Measurements from ENCODE around the gene ATP6AP2. TPM values are rescaled to one million over a fixed set of nuclear protein-coding genes. Genes with fewer than 3 reads are reported as not detected.

ATP6AP2 gene
- total RNA-seq, 1 experiment from 2014 or later = 77.6 TPM

DNA sequence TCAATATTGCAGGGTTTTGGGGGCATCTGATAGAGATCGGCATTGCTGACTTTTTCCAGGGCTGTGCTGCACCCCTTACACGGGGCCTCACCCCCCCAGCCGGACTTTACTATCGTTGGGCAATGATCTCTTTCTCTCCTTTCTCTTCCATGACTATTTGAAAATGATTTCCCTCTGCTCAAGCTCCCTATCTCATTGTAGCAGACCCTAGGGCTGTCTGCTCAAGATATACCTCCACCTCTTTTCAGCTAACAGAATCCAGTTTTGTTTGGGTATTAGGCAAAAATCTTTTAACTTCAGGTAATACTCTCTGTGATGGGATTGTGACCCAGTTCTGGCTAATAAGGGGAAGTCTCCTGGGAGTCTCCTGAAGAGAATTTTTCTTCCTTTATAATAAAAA lies 43.5 kb upstream of the ATP6AP2 start:
- Histone ChIP-seq H3F3A (ENCODE audit: low read length, unreplicated experiment) (no peaks in the 10 kb centered on the region), H3K4me3 (ENCODE audit: low read length) (no peak overlapping the region), H3K9me2 (replicated peaks; ENCODE audit: low read length) (no peaks in the 10 kb centered on the region), H3K9me3 (ENCODE audit: low read length) (no peaks in the 10 kb centered on the region), H3K4me1 (ENCODE audit: insufficient read depth, low read length) (no peaks in the 10 kb centered on the region), H3K4me2 (ENCODE audit: low read length) (no peak overlapping the region), H3K27ac (ENCODE audit: low read length) (no peak overlapping the region), H3K79me2 (ENCODE audit: low read length) (no peaks in the 10 kb centered on the region), H3K27me3 (ENCODE audit: low read length) (peaks cover 34% of the 10 kb centered on the region), H3K36me3 (ENCODE audit: low read depth, low read length) (no peaks in the 10 kb centered on the region), H3K9ac (ENCODE audit: low read length) (no peak overlapping the region), H2AFZ (ENCODE audit: low read length) (no peak overlapping the region), H4K20me1 (ENCODE audit: low read length) (no peaks in the 10 kb centered on the region)
- TF ChIP-seq, protein P1, sequence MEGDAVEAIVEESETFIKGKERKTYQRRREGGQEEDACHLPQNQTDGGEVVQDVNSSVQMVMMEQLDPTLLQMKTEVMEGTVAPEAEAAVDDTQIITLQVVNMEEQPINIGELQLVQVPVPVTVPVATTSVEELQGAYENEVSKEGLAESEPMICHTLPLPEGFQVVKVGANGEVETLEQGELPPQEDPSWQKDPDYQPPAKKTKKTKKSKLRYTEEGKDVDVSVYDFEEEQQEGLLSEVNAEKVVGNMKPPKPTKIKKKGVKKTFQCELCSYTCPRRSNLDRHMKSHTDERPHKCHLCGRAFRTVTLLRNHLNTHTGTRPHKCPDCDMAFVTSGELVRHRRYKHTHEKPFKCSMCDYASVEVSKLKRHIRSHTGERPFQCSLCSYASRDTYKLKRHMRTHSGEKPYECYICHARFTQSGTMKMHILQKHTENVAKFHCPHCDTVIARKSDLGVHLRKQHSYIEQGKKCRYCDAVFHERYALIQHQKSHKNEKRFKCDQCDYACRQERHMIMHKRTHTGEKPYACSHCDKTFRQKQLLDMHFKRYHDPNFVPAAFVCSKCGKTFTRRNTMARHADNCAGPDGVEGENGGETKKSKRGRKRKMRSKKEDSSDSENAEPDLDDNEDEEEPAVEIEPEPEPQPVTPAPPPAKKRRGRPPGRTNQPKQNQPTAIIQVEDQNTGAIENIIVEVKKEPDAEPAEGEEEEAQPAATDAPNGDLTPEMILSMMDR (conservative IDR thresholded peaks at IDR 0.05; ENCODE audit: low read depth, low read length) = no peak
- TF ChIP-seq EZH2 (IDR thresholded peaks at IDR 0.05; ENCODE audit: low read length, unreplicated experiment) (no peak), EZH2phosphoT487 (IDR thresholded peaks at IDR 0.05; ENCODE audit: borderline replicate concordance, low read length) (no peak)
- BruUV-seq (replicated peaks) = no TSS peak
- ChIA-PET POLR2A (ENCODE audit: unreplicated experiment) (no interaction called here), CTCF (no interaction called here)
- ATAC-seq (no peak), DNase-seq (no peak)
- intact Hi-C loops (cut with micrococcal nuclease) = no loop called here

DNA sequence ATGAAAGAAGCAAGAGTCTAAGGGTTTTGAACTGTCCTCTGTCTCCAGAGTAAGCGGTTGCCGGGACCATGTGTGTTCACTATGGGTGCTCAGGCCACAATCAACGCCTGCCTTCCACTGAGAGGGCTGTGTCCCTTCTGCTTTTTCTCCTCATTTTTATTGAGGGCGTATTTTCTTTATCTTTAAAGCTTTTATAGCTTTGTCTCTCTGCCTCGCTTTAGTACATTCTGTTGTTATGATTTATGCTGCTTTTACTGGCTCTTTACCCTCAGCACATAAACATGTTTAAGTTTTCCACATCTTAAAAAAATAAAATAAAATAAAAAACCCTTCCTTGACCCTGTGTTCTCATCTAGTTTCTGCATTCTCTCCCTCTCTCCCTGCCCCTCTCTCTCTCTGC lies 42.4 kb upstream of the ATP6AP2 start:
- no peaks in the 10 kb centered on the region for H3K9me2 ChIP-seq (replicated peaks; ENCODE audit: low read length)
- H3K79me2 ChIP-seq (ENCODE audit: low read length) = no peaks in the 10 kb centered on the region
- DNase-seq (no peak), ATAC-seq (no peak)
- no peaks in the 10 kb centered on the region for H4K20me1 ChIP-seq (ENCODE audit: low read length)
- peaks cover 30% of the 10 kb centered on the region for H3K27me3 ChIP-seq (ENCODE audit: low read length)
- H3K9me3 ChIP-seq (ENCODE audit: low read length) = no peaks in the 10 kb centered on the region
- no peaks in the 10 kb centered on the region for H3F3A ChIP-seq (ENCODE audit: low read length, unreplicated experiment)
- CTCF ChIA-PET = no interaction called here
- TF ChIP-seq EZH2 (IDR thresholded peaks at IDR 0.05; ENCODE audit: low read length, unreplicated experiment) (no peak), EZH2phosphoT487 (IDR thresholded peaks at IDR 0.05; ENCODE audit: borderline replicate concordance, low read length) (no peak)
- TF ChIP-seq, protein P1 (conservative IDR thresholded peaks at IDR 0.05; ENCODE audit: low read depth, low read length) = no peak
- no TSS peak for BruUV-seq (replicated peaks)
- intact Hi-C loops (cut with micrococcal nuclease) = no loop called here
- no peak overlapping the region for H3K27ac ChIP-seq (ENCODE audit: low read length)
- POLR2A ChIA-PET (ENCODE audit: unreplicated experiment) = no interaction called here
- no peaks in the 10 kb centered on the region for H3K36me3 ChIP-seq (ENCODE audit: low read depth, low read length)
- H3K9ac ChIP-seq (ENCODE audit: low read length) = no peak overlapping the region
- H3K4me1 ChIP-seq (ENCODE audit: insufficient read depth, low read length) = no peaks in the 10 kb centered on the region
- H3K4me3 ChIP-seq (ENCODE audit: low read length) = no peak overlapping the region
- H3K4me2 ChIP-seq (ENCODE audit: low read length) = no peak overlapping the region
- H2AFZ ChIP-seq (ENCODE audit: low read length) = no peak overlapping the region

DNA sequence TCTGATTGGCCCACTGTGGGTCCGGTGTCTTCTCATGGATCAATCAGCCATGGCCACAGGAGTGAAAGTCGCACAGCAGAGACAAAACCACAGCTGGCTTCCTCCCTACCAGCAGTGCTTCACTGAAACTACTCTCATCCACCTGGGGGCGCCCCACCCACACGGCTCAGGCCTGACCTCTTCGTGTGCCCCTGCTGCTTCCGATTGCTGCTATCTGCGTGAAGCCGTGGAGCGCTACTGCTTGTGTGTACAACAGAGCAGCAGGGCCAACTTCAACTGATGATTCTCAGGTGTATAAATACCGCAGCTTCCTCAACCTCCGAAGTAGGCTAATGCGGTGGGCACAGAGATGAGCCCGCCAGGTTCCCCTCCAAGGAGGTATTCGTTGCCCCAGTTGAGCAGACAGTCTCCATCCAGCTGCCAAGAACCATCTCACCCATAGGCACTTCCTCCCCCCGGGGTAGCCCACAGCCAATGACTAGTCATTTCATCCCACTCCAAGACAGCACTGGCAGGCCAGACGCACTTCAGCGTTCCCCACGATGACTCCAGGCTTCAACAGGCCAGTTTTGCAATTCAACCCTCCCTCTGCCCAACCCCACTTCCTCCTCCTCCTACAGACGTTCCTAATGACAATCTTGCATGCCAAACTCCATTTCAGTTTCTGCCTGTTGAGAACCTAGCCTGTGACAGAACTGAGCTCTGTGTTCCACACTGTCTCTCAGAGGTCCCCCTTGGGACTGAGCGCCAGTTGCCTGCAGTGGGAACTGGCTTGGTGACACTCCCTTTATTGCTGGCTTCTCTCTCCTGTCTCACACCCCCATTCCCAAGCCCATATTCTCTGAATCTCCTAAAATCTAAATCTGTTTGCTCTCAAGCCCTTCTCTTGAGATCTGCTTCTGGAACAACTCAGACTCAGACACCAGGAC lies 41.3 kb upstream of the ATP6AP2 start:
- intact Hi-C loops (cut with micrococcal nuclease) = no loop called here
- H3K27me3 ChIP-seq (ENCODE audit: low read length) = peaks cover 30% of the 10 kb centered on the region
- H4K20me1 ChIP-seq (ENCODE audit: low read length) = no peaks in the 10 kb centered on the region
- no peaks in the 10 kb centered on the region for H3K79me2 ChIP-seq (ENCODE audit: low read length)
- no peak for DNase-seq
- no peaks in the 10 kb centered on the region for H3K9me3 ChIP-seq (ENCODE audit: low read length)
- H3K27ac ChIP-seq (ENCODE audit: low read length) = no peak overlapping the region
- POLR2A ChIA-PET (ENCODE audit: unreplicated experiment) = no interaction called here
- no peak overlapping the region for H2AFZ ChIP-seq (ENCODE audit: low read length)
- BruUV-seq (replicated peaks) = no TSS peak
- ATAC-seq = no peak
- H3K36me3 ChIP-seq (ENCODE audit: low read depth, low read length) = no peaks in the 10 kb centered on the region
- CTCF ChIA-PET = no interaction called here
- no peak overlapping the region for H3K4me3 ChIP-seq (ENCODE audit: low read length)
- TF ChIP-seq, protein P1 (conservative IDR thresholded peaks at IDR 0.05; ENCODE audit: low read depth, low read length) = no peak; the same call in 1 of the 2 replicates
- TF ChIP-seq EZH2 (IDR thresholded peaks at IDR 0.05; ENCODE audit: low read length, unreplicated experiment) (no peak), EZH2phosphoT487 (IDR thresholded peaks at IDR 0.05; ENCODE audit: borderline replicate concordance, low read length) (no peak)
- no peak overlapping the region for H3K4me2 ChIP-seq (ENCODE audit: low read length)
- peaks cover 6% of the 10 kb centered on the region; the same call in 1 of the 2 replicates for H3K4me1 ChIP-seq (ENCODE audit: insufficient read depth, low read length)
- H3F3A ChIP-seq (ENCODE audit: low read length, unreplicated experiment) = no peaks in the 10 kb centered on the region
- H3K9ac ChIP-seq (ENCODE audit: low read length) = no peak overlapping the region
- H3K9me2 ChIP-seq (replicated peaks; ENCODE audit: low read length) = no peaks in the 10 kb centered on the region

Data from PC-3 (cell line).